ENCODE data around the gene TMEFF1. TPM values are rescaled to one million over a fixed set of nuclear protein-coding genes. Genes with fewer than 3 reads are reported as not detected.
A peak's percentile ranks its signal among the peaks of the same experiment; 100 is the strongest.

The TMEFF1 gene
- total RNA-seq, 1 donor from 2014 or later, result 14.8 TPM

GRCh38 chr9:100567856-100568255 is 94.9 kb downstream of the TMEFF1 start:
- TF ChIP-seq EZH2 (IDR thresholded peaks at IDR 0.05; ENCODE audit: insufficient read depth, low read length) (no peak), CTCF (IDR thresholded peaks at IDR 0.05; ENCODE audit: insufficient read depth, low read depth, low read length) (no peak)
- H3K4me1 Mint-ChIP-seq (ENCODE audit: low read depth, unreplicated experiment), result no peaks in the 10 kb centered on the region
- Histone ChIP-seq H2AFZ (ENCODE audit: low read depth, low read length) (no peak overlapping the region), H3K9ac (ENCODE audit: low read length) (no peak overlapping the region), H3K27me3 (ENCODE audit: insufficient read depth, low read length) (no peaks in the 10 kb centered on the region), H4K20me1 (ENCODE audit: insufficient read depth, low read length) (peaks cover 5% of the 10 kb centered on the region), H3K9me3 (ENCODE audit: insufficient read depth, low read depth, low read length) (no peaks in the 10 kb centered on the region), H3K36me3 (ENCODE audit: insufficient read depth, low read length) (no peaks in the 10 kb centered on the region), H3K79me2 (ENCODE audit: insufficient read depth, low read length) (no peaks in the 10 kb centered on the region), H3K4me2 (ENCODE audit: low read length) (no peak overlapping the region), H3K4me3 (ENCODE audit: insufficient read depth, low read depth, low read length) (no peak overlapping the region), H3K27ac (ENCODE audit: low read depth, low read length) (no peak overlapping the region), H3K4me1 (ENCODE audit: insufficient read depth, low read length) (no peaks in the 10 kb centered on the region)
- no peaks in the 10 kb centered on the region for H3K9me3 Mint-ChIP-seq (ENCODE audit: unreplicated experiment)
- FAIRE-seq (no peak), DNase-seq (ENCODE audit: low read depth) (no peak)
- H3K4me3 Mint-ChIP-seq (ENCODE audit: unreplicated experiment), result no peak overlapping the region
- peaks cover 2% of the 10 kb centered on the region for H3K36me3 Mint-ChIP-seq (ENCODE audit: low read depth, unreplicated experiment)
- H3K27ac Mint-ChIP-seq (ENCODE audit: unreplicated experiment), result no peak overlapping the region
- no peaks in the 10 kb centered on the region for H3K27me3 Mint-ChIP-seq (ENCODE audit: low read depth, unreplicated experiment)

DNA sequence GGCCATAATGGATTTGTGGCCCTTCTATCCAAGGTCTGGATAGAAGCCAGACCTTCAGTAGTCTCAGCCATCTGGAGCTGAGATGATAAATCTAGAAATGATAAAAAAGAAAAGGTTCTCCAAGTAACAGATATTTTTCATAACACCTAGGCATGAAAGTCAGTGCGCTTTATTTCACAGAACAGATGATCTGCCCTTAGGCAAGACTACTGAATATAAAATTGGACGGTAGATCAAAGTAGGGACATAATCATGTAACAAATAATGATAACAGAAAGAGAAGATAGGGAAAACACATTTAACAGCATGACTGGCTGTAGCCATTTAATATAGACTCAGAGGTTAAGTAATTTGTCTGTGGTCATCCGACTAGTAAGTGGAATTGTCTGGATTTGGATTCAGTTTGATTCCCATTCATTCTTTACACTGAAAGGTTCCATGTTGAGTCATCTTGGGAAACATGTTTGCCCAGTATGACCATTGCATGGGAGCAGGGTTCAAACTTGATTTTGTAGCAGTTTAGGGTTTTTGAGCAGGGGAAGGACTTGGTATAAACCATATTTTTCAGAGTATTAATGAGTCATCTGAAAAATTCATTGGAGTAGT is 100.8 kb downstream of the TMEFF1 start:
- Histone ChIP-seq H4K20me1 (ENCODE audit: insufficient read depth, low read length) (no peaks in the 10 kb centered on the region), H3K4me1 (ENCODE audit: insufficient read depth, low read length) (peaks cover 18% of the 10 kb centered on the region), H3K27me3 (ENCODE audit: insufficient read depth, low read length) (no peaks in the 10 kb centered on the region), H3K36me3 (ENCODE audit: insufficient read depth, low read length) (no peaks in the 10 kb centered on the region), H2AFZ (ENCODE audit: low read depth, low read length) (no peak overlapping the region), H3K79me2 (ENCODE audit: insufficient read depth, low read length) (no peaks in the 10 kb centered on the region), H3K9ac (ENCODE audit: low read length) (no peak overlapping the region), H3K27ac (ENCODE audit: low read depth, low read length) (no peak overlapping the region), H3K4me2 (ENCODE audit: low read length) (no peak overlapping the region), H3K9me3 (ENCODE audit: insufficient read depth, low read depth, low read length) (no peaks in the 10 kb centered on the region), H3K4me3 (ENCODE audit: insufficient read depth, low read depth, low read length) (no peak overlapping the region)
- FAIRE-seq, result no peak
- peak; percentile 65 for DNase-seq (ENCODE audit: low read depth)
- TF ChIP-seq CTCF (IDR thresholded peaks at IDR 0.05; ENCODE audit: insufficient read depth, low read depth, low read length) (no peak), EZH2 (IDR thresholded peaks at IDR 0.05; ENCODE audit: insufficient read depth, low read length) (no peak)
- Mint-ChIP-seq H3K27ac (ENCODE audit: unreplicated experiment) (peak overlapping the region; percentile 59), H3K4me3 (ENCODE audit: unreplicated experiment) (no peak overlapping the region), H3K36me3 (ENCODE audit: low read depth, unreplicated experiment) (peaks cover 2% of the 10 kb centered on the region), H3K9me3 (ENCODE audit: unreplicated experiment) (no peaks in the 10 kb centered on the region), H3K4me1 (ENCODE audit: low read depth, unreplicated experiment) (peaks cover 42% of the 10 kb centered on the region), H3K27me3 (ENCODE audit: low read depth, unreplicated experiment) (no peaks in the 10 kb centered on the region)

GRCh38 chr9:100575006-100575405 is 102.1 kb downstream of the TMEFF1 start:
- Histone ChIP-seq H4K20me1 (ENCODE audit: insufficient read depth, low read length) (no peaks in the 10 kb centered on the region), H3K9ac (ENCODE audit: low read length) (no peak overlapping the region), H3K4me2 (ENCODE audit: low read length) (peak overlapping the region; percentile 35), H3K9me3 (ENCODE audit: insufficient read depth, low read depth, low read length) (no peaks in the 10 kb centered on the region), H3K79me2 (ENCODE audit: insufficient read depth, low read length) (no peaks in the 10 kb centered on the region), H3K27ac (ENCODE audit: low read depth, low read length) (no peak overlapping the region), H3K4me1 (ENCODE audit: insufficient read depth, low read length) (peaks cover 23% of the 10 kb centered on the region), H2AFZ (ENCODE audit: low read depth, low read length) (no peak overlapping the region), H3K36me3 (ENCODE audit: insufficient read depth, low read length) (no peaks in the 10 kb centered on the region), H3K27me3 (ENCODE audit: insufficient read depth, low read length) (no peaks in the 10 kb centered on the region), H3K4me3 (ENCODE audit: insufficient read depth, low read depth, low read length) (no peak overlapping the region)
- H3K4me3 Mint-ChIP-seq (ENCODE audit: unreplicated experiment), result no peak overlapping the region
- FAIRE-seq, result peak; percentile 60
- no peaks in the 10 kb centered on the region for H3K27me3 Mint-ChIP-seq (ENCODE audit: low read depth, unreplicated experiment)
- H3K9me3 Mint-ChIP-seq (ENCODE audit: unreplicated experiment), result no peaks in the 10 kb centered on the region
- DNase-seq (ENCODE audit: low read depth), result no peak
- H3K4me1 Mint-ChIP-seq (ENCODE audit: low read depth, unreplicated experiment), result peaks cover 48% of the 10 kb centered on the region
- no peaks in the 10 kb centered on the region for H3K36me3 Mint-ChIP-seq (ENCODE audit: low read depth, unreplicated experiment)
- peak overlapping the region; percentile 55 for H3K27ac Mint-ChIP-seq (ENCODE audit: unreplicated experiment)
- no peak for TF ChIP-seq EZH2 (IDR thresholded peaks at IDR 0.05; ENCODE audit: insufficient read depth, low read length)
- TF ChIP-seq CTCF (IDR thresholded peaks at IDR 0.05; ENCODE audit: insufficient read depth, low read depth, low read length), result no peak

Measured in astrocyte (in vitro differentiated cells and primary cell).